ES-I3 (cell line): ENCODE results near the gene ANP32A.

Experiments
- H3K36me3 ChIP-seq: 2 replicates; pipeline ENCODE4 v1.6.1; 2013; ENCODE audit warnings: mild to moderate bottlenecking, low read length, control low read depth, moderate library complexity; ENCODE audit not compliant: insufficient read depth
- H3K4me1 ChIP-seq: 2 replicates; pipeline ENCODE4 v1.6.1; 2013; ENCODE audit warnings: mild to moderate bottlenecking, control low read depth, low read length; ENCODE audit not compliant: insufficient read depth
- H3K9ac ChIP-seq: 2 replicates; pipeline ENCODE4 v1.6.1; 2013; ENCODE audit warnings: low read depth, mild to moderate bottlenecking, low read length, moderate library complexity
- H3K9me3 ChIP-seq: 2 replicates; pipeline ENCODE4 v1.6.1; 2013; ENCODE audit warnings: mild to moderate bottlenecking, low read length, moderate library complexity; ENCODE audit not compliant: control insufficient read depth, insufficient read depth

Gene ANP32A

DNA sequence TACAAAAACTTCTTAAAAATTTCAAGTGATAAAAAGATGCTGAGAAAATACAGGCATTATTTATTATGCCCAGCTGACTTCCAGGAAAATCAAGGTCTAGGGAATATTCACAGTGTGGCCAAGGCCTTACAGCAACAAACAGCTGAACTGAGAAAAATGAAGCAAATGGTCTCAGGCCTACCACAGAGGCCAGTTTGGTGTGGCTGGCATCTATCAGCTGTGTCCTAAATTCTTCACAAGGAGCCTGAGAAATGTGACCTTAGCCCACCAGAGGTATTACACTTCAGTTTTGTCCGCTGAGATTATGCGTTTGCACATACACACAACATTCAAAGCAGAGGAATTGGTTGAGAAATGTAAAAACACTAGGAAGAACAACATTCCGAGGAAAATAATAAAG lies 77.4 kb downstream of the ANP32A start:
- H3K36me3 ChIP-seq, result no peaks in the 10 kb centered on the region
- no peaks in the 10 kb centered on the region for H3K9me3 ChIP-seq
- H3K9ac ChIP-seq, result no peak overlapping the region
- no peaks in the 10 kb centered on the region for H3K4me1 ChIP-seq

DNA sequence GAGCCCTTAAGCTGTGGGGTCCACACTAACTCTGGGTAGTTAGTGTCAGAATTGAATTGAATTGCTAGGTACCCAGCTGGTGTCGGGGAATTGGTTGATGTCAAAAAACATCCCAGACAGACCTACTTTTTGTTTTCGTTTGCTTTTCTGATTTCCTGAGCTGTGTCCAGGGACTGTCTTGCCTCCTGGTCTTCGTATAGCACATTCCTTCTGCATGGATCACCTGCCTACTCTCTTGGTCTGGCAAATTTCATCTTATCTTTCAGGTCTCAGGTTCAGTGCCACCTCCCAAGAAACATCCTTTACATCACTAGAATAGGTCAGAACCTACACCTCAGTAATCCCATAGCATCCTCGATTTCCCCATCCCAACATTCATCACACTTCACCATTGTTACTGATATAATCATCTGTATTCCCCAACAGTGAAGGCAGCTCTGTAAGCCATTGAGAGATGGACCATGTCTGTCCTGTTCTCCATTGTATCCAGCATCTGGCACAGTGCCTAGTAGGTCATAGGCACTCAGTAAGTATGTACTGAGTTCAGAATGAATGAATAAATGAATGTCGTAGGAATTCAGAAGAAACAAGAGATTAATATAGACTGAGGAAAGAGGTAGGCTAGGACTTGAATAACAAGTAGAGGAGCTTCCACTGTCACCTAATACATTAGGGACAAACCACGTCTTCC lies 81.2 kb downstream of the ANP32A start:
- H3K4me1 ChIP-seq, result no peaks in the 10 kb centered on the region
- no peak overlapping the region for H3K9ac ChIP-seq
- no peaks in the 10 kb centered on the region for H3K9me3 ChIP-seq
- no peaks in the 10 kb centered on the region for H3K36me3 ChIP-seq

- Histone ChIP-seq H3K36me3 (no peaks in the 10 kb centered on the region), H3K9me3 (no peaks in the 10 kb centered on the region), H3K9ac (no peak overlapping the region), H3K4me1 (no peaks in the 10 kb centered on the region; the same call in 1 of the 2 replicates)
Measured at GRCh38 chr15:68735610-68736009, 85.1 kb downstream of the ANP32A start.

DNA sequence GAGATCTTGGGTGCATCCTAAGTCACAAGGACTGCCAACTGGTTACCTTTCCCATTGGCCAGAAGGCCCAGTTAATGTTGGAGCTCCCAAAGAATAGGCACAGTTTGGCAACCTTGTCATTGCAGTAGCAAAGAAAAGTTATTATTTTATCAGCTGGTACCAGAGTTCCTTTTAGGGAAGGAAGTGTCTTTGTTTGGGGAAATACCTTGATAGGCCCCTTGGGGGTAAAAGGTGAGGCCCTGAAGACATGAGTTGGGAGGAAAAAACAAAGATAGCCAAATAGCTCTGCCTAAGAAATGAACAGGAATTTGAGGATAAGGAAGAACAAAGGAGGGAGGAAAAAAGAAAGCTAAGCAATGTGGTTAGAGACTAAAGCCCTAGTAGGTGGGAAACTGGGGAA lies 85.8 kb downstream of the ANP32A start:
- Histone ChIP-seq H3K4me1 (peaks cover 4% of the 10 kb centered on the region; the same call in 1 of the 2 replicates), H3K36me3 (no peaks in the 10 kb centered on the region), H3K9ac (no peak overlapping the region), H3K9me3 (no peaks in the 10 kb centered on the region)

DNA sequence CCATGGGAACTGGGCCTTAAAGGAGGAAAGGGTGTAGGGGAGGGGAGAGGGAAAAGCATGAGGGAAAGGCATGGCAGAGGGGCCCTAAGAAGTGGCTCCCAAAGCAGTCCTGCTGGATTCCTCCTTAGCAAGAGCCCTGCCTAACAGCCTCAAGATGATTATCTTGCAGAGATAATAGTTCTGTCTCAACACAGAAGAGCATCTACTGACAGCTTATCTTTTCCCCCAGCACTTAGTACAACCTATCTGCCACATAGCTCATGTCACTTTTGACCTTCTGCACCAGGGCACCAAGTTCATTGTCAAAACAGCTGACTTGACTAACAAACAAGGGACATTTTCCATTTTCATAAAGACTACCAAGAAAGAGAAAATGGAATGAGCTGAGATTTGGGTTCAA lies 86.3 kb downstream of the ANP32A start:
- H3K36me3 ChIP-seq, result no peaks in the 10 kb centered on the region
- H3K4me1 ChIP-seq, result peaks cover 4% of the 10 kb centered on the region; the same call in 1 of the 2 replicates
- no peak overlapping the region for H3K9ac ChIP-seq
- H3K9me3 ChIP-seq, result no peaks in the 10 kb centered on the region

DNA sequence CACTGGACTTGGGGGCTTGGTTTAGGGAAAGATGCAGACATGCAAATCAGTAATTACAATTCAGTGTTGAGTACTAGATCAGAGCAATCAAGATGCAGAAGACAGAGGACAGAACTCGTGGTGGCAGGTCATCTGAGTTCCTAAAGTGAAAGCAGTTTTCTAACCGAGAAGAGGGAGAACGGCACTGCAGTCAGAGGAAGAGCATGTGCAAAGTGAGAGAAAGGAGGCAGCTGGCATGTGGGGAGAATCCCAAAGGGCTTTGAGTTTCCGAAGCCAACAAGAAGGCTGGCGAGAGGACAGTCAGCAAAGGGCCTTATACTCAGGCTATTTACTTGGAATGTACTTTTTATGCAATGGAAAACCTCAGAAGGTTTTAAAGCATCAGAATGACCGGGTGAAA lies 87.0 kb downstream of the ANP32A start:
- H3K9me3 ChIP-seq, result no peaks in the 10 kb centered on the region
- peaks cover 4% of the 10 kb centered on the region; the same call in 1 of the 2 replicates for H3K4me1 ChIP-seq
- H3K9ac ChIP-seq, result no peak overlapping the region
- H3K36me3 ChIP-seq, result no peaks in the 10 kb centered on the region

GRCh38 chr15:68732451-68732850 lies 88.2 kb downstream of the ANP32A start:
- Histone ChIP-seq H3K4me1 (peaks cover 4% of the 10 kb centered on the region; the same call in 1 of the 2 replicates), H3K9ac (no peak overlapping the region), H3K36me3 (no peaks in the 10 kb centered on the region), H3K9me3 (no peaks in the 10 kb centered on the region)

DNA sequence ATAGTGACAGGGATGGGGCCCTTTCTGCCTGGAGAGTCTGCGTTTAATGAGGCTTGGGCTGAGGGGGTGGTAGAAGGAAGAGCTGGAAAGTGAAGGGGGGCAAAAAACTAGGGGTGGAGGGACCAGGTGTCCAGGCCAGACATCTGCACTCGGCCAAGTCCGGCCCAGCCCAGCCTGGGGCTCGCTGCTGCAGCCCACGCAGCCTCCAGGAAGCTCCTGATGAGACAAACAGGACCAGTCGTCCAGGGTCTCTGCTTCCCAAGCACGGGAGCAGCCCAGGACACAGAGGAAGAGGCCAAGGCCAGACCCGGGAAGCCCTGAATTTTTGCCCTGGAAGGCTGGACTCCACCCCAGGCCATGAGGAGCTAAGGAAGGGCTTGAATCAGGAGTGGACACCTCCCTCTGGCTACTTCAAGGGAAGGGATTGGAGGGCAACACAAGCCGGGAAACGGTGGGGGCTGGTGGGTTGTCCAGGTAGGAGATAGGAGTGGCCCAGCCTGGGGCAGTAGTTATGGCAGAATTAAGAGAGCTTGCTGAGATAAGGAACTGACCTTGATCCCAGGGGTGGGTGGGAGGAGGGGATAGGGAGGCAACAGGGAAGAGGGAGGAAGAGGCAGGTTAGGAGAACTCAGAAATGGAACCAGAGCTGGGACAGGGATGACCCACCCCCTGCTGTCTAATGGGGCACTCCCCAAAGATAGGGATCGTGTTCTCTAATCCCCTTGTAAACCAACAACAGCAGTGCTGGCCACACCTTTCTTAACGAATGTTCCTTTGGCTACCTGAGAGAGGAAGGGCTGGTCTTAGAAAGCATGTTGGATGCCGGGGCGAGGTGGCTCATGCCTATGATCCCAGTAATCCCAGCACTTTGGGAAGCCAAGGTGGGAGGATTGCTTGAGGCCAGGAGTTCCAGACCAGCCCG lies 89.5 kb downstream of the ANP32A start:
- Histone ChIP-seq H3K4me1 (peaks cover 4% of the 10 kb centered on the region; the same call in 1 of the 2 replicates), H3K36me3 (no peaks in the 10 kb centered on the region), H3K9ac (no peak overlapping the region), H3K9me3 (no peaks in the 10 kb centered on the region)

DNA sequence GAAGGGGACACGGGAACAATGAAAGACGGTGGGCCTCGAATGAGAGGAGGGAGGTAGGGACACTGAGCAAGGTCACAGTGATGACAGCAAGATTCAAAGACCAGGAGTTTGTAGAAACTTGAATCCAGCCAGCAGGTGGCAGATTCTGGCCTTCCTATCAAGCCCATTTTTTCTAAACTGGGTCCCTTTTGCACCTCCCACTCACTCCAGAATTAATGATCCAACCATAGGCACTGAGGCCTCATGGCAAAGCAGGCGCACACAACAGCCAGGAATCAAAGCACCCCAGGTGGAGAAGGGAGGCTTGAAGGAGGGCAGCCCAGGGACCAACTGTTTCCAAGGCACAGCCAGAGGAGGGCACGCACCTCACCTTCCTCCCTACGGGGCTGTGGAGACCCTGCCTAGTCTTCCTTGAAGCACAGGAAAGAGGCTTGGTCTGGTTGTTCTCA lies 90.2 kb downstream of the ANP32A start:
- no peaks in the 10 kb centered on the region for H3K36me3 ChIP-seq
- H3K9me3 ChIP-seq, result no peaks in the 10 kb centered on the region
- peaks cover 4% of the 10 kb centered on the region; the same call in 1 of the 2 replicates for H3K4me1 ChIP-seq
- H3K9ac ChIP-seq, result no peak overlapping the region

- no peaks in the 10 kb centered on the region for H3K9me3 ChIP-seq
- H3K9ac ChIP-seq, result no peak overlapping the region
- H3K36me3 ChIP-seq, result no peaks in the 10 kb centered on the region
- H3K4me1 ChIP-seq, result peaks cover 4% of the 10 kb centered on the region; the same call in 1 of the 2 replicates
Measured at GRCh38 chr15:68729789-68730411, 90.8 kb downstream of the ANP32A start.
